ENCODE results near the gene PDE8B.
A peak's percentile ranks its signal among the peaks of the same experiment; 100 is the strongest.

PDE8B gene, protein sequence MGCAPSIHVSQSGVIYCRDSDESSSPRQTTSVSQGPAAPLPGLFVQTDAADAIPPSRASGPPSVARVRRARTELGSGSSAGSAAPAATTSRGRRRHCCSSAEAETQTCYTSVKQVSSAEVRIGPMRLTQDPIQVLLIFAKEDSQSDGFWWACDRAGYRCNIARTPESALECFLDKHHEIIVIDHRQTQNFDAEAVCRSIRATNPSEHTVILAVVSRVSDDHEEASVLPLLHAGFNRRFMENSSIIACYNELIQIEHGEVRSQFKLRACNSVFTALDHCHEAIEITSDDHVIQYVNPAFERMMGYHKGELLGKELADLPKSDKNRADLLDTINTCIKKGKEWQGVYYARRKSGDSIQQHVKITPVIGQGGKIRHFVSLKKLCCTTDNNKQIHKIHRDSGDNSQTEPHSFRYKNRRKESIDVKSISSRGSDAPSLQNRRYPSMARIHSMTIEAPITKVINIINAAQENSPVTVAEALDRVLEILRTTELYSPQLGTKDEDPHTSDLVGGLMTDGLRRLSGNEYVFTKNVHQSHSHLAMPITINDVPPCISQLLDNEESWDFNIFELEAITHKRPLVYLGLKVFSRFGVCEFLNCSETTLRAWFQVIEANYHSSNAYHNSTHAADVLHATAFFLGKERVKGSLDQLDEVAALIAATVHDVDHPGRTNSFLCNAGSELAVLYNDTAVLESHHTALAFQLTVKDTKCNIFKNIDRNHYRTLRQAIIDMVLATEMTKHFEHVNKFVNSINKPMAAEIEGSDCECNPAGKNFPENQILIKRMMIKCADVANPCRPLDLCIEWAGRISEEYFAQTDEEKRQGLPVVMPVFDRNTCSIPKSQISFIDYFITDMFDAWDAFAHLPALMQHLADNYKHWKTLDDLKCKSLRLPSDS

DNA sequence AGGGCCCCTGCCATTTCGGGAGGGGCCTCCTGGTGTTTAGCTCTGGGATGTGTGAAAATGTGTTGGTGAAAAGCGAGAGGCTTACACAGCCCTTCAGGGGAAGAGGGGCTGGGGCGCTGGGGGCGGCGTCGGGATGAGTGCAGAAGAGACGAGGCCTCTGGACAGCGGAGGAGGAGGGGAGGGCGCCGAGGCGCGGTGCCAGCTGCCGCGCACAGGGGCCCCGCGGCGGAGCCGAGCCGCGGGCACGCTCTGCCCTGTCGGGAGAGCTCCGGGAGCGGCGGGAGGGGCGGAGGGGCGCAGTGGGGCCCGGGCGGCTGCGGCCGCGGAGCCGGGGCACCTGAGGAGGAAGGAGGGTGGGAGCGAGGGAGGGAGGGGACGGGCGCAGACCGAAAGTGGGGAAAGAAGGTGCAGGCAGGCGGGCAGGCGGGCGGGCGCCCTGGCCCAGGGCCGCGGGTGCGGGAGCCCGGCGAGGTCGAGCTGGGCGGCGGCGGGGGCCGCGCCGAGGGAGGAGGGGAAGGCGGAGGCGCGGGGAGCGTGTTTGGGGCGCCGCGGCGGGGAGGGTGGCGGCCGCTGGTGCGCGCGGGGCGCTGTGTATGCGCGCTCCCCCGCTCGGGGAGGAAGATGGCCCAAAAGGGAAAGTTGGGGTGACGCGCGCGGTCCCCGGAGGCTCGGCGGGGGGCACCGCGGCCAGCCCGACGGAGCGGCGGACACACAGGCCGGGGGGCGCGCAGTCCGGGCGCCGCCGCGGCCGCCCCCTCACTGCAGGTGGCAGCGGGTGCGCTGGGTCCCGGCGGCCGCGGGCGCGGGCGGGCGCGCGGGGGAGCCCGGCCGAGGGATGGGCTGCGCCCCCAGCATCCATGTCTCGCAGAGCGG, at the start of gene PDE8B:
TSS of gene PDE8B (plus strand) at position 590 of the 873 bp plus-strand sequence. CDS start at position 836, 246 bp downstream.
- DNase-seq, result peak; percentile 14

DNA sequence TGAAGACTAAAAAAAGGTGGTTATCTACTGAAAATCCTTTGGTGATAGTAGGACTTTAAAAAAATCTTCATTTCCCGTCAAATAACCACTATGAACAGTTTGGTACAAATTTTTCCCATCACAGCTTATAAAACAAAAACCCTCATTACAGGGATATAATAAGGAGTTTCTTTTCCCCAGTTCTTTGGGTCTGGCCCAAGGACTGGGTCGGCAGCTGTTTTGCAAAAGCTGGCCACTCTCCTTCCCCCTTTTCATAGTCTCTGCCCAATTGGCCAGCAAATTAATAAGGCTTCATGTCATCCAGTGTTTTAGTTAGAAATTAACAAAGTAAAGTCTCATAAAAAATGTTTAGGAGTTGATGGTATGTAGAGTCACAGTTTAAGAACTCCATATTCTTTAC, 47.0 kb upstream of the PDE8B start:
- DNase-seq, result no peak

DNA sequence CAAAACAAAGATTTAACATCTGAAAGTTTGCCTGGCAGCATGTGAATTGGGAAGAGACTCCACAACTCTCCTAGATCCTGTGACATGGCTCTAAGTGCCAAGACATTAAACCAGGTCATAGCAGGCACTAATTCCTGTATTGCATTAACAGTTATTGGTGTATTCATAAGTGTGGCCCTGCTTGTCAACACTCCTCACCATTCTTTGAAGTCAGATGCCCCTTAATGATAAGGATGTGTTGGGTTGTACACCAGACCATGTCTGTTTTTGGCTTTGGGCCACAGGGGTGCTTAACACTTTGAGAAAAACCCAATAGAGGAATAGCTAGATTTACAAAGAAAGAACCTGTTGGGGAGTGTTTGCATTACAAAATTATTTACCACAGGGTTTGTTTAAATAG, 43.4 kb upstream of the PDE8B start:
- DNase-seq, result no peak

DNA sequence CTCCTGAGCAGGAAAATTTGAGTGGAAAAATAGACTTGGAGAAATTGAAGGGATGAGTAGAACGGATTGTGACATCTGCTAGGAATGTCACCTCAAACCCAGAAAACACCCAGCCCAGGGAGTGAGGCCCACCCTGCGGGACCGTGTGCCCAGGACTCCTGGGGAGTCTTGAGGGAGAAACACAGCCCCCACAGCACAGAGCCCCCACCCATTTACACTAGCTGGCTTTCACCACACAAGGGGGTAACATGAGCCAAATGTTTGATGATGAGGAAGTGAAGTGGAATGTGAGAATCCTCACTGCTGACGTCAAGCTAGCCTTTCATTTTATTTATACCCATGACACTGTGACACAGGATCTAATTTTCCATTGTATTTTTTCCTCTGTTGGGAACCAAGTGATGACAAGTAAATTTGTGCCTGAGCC, 42.8 kb upstream of the PDE8B start:
- no peak for DNase-seq

DNA sequence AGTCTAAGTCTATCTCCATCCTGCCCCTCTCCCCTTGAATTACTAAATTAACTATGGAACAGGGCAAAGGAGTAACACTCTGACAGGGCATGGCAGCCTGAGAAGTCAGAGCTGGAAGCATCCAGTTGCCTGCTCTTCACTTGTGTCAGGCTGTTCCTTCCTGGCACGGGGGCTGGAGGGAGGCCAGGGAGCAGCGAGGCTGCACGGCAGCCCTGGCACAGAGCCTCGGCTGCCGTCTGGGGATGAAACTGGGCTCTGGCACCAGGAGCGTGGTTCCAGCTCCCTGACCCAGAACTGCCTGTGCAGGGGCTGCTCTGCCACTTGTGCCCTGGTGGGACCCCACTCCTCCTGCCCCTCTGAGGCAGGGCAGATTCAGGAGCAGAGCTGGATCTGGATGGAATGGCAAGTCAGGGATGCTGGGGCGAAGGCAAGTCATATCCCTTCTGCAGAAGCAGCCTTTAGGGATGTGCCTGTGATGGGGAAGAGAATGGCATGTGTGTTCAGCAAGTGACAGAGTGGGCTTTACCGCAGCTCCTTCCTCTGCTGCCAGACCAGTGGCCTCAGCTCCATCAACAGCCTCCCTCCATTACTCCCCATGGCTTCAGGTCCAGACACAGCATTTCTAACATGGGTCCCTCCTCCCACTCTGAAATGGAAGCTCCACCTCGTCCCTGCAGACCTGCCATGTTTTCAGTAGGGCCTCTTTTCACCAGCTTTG, 42.2 kb upstream of the PDE8B start:
- DNase-seq, result no peak

DNA sequence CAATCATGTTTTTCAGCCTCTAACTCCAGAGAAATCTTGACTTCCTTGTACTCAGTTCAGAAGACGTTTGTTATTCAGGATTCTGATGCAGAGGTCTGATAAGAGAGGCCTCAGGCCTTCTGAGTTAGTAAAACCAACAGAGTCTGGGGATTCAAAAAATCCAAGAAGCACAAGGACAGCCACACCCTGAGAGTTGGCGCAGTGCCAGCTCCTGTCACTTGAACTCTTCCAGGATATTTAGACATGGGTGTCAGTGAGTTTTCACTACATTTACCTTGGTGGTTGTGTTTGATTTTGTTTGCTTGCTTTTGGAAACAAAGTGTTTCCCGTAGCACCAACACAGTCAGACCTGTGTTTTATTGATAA, 41.6 kb upstream of the PDE8B start:
- DNase-seq, result no peak

DNA sequence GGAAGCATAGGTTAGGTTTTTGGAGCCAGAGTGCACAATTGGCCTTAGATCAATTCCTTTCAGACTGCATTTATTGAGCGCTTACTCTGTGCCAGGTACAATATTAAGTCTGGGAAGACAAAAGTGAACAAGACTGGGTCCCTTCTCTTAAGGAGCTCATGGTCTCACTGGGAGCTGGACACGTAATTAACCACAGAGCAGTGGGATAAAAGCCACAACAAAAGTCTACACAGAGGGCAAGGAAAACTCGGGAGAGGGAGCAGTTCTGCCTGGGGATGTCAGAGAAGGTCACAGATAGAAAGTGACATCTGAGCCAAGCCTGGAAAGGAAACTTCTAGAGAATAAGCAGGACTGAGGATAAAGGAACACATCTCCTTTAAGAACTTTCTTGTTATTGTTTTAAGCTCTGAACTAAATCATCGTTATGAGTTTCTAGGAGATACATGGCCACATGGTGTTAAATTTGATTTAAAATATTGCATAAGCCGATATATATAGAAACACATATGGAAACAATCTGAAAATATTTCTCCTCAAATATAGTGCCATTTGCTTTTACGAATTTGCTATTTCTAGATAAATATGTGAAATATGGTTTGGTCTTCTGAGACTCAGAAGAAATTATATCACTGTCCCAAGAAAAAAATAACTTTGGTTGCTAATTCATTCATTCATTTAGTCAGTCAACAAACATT, 40.1 kb upstream of the PDE8B start:
- no peak for DNase-seq

DNA sequence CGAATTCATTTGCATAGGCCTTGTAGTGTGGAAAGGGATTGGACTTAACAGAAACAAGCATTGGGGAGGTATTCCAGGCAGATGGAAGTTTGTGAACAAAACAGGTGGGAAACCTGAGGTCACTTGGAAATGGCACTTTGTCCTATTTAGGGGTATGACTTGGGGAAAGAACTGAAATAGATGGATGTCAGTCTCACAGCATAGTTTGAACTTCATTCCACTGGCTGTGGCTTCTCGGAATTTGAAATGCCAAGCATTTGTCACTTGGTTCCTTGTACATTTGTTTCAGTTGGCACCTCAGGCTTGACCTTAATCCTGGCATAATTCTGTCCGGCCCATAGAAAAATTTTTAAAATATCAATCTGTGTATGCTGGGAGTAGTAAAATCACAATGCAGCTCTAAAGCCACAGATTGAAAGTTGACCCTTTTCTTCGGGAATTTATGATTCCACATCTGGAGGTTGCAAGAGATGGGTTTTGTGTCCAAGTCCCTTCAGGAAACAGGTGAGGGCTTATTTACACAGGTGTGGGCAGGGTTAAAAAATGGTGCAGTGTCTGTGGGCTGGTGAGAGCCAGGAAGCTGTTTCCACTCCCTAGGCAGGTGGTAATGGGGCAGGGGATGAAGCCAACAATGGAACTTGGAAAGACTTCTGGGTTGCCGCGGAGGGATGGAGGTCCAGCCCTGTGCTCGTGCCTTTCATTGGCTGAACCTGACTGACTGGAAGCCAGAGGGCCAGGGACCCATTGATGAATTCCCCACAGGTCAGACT, 39.2 kb upstream of the PDE8B start:
- DNase-seq, result no peak

DNA sequence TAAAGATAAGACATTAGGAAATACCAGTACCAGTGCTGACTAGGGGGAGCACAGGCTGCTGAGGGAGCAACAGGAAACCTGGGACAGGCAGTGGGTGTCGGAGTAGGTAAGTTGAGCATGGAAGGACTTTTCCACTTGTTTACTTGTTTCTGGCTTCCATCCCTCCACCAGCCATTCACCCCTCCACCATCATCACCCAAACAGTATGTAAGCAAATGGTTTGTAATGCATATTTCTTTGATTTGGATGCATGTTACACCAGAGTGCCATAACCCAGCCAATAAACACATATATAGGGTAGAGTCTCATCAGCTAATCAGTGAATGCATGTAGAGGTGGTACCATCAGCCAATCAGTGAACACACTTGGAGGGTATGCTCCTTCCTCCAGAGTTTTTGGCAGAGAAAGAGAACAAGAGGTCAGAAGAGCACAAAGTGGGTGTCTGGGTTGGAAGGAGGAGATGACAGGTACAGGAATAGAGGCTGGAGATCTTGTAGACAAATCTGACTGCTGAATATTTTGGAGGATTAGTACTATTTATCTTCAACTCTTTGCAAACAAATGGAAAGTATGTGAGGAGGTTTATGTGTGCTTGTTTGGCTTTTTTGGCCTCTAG, 37.7 kb upstream of the PDE8B start:
- no peak for DNase-seq

DNA sequence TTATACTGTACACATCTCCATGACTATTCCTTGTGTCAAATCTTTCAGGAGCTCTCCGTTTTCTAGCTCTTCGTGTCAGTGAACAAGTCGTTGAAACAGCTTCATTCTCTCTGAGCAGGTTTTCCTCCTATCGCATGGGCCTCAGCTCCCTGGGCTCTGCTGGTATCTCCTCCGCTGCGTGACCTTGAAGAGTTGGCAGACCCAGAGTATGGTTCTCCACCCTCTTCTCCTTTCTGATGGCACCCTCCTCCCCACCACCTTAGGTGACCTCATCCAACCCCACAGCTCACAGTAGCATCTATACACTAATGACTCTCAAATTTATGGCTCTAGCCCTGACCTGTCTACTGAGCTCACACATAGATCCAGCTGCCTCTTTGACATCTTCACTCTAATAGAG, 36.0 kb upstream of the PDE8B start:
- DNase-seq, result no peak

DNA sequence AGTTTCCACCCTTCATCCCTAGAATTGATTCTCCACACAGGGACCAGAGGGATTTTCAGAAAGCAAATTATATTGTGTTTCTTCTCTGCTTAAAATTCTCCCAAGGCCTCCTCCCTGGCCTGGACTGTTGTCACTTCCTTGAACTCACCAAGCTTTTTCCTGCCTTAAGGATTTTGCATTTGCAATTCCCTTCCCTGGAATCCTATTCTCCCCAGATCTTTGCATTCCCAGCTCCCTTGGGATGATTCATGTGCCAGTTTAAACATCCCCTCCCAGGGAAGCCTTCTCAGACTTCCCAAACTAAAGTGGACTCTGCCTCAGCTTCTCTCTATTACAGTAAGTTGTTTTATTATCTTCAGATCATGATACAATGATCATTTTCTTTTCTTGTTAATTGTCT, 35.2 kb upstream of the PDE8B start:
- DNase-seq, result no peak

DNA sequence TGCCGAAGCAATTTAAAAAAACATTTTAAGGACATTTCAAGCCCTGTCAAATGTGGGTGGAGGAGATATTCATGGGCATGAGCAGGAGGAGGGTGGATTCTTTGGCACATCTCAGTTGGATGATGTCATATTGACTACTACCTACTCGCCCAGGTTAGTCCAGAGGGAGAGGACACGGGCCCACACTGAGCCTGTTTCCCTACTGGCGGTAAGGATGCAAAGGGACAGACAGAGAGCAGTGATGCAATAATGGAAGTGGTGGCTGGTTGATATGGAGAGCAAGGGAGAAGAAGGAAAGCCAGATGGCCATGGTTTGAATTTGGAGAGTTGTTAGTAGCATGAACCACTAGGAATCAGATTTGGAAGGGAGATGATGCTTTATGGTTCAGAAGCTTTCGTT, 34.1 kb upstream of the PDE8B start:
- no peak for DNase-seq

DNA sequence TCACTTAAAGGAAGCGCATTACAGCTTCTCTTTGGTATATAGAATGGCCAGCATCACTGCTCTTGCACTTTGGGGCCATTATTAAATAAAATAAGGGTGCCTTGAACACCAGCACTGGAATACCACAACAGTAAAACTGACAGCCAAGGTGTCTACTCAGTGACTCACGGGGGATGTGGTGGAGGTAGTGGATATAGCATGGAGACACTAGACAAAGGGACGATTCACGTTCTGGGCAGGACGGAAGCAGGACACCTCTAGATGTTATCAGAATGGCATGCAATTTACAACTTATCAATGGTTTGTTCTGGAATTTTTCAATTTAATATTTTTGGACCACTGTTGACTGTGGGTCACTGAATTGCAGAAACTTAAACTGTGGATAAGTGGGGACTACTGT, 32.9 kb upstream of the PDE8B start:
- DNase-seq, result no peak

DNA sequence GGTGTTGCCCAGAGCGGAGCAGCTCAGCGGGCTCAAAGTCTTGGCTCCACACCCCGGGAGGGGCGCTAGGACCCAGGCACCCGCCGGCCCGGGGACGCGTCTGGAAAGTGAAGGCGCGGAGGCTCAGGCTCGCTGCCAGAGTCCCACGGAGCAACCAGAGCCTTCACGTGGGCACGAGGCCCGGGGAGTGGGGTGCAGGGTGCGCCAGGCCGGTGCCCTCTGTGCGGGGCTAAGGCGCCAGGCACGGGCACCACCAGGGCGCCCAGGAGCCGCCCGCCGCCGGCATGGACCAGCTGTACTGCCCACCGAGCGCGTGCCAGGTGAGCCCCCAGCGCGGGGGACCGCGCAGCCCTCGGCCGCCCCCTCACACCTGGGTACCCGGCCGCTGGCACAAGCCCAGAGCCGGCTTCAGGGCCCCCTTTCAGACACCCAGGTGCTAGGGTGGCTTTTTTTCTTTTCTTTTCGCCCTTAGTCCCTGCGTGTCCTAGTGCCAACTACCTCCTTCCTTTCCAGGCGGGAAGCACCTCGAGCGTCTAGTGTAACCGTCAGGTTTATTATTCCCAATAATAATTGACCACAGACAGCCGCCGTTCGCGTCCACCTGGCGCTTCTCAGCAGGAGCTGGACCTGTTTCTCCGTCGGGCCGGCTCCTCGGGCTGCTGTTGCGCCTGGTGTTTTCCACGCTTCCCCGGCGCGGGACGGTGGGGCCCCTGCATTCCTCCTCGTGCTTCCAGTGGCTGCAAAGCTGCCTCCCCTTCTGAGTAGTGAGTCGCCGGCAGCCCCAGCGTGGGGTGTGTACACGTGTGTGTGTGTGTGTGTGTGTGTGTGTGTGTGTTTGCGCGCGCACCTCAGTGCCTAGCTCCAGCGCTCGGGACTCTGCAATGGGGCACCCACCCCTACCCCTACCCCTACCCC, 30.1 kb upstream of the PDE8B start:
- DNase-seq, result no peak

DNA sequence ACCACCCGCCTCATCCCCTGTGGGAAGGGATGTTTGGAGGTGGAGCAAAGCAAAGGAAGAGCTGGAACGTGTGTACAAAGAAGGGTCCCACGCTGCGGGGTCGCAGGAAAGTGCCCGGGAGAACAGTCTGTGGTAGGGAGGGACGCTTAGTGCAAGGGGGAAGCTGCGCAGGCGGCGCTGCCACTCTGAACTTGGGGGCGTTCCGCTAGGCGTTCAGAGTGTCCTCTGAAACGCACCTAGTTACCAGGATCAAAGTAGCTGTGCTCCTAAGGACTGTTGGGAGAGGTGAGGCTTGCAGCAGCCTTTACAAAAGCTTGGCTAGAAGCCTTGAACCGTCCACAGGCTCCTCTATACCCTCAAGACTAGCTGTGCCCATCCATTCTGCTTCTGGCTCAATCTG, 29.3 kb upstream of the PDE8B start:
- DNase-seq, result no peak

DNA sequence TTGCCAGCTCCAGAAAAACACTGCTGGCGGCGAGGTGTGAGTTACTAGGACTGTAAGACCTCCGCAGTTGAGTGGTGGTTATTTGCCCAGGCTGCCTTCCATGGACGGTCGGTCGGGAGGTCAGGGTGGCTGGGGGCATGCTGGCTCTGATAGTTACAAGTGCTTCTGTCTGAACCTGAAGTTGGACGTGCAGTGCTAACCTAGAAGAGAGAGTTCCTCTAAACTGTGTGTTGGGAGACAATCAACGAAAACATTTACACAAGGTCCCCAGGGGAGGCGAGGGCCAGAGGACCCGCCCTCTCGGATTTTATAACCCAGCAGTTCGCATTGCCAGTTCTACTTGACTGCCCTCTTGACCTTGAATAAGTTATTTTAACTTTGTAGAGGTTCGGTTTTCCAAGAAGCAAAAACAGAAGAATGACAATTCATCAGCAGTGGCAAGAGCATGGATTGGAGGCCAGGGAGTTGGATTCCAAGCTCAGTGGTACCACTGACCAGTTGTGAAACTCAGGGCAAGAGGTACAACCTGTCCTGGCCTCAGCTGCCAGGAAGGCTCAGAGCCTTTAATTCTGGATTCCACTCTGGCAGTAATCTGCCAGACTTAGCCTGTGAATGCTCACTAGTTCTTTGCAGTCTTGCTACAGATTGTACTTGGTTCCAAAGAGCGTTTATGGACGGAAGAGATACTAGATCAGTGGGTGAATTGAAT, 28.7 kb upstream of the PDE8B start:
- DNase-seq, result no peak

DNA sequence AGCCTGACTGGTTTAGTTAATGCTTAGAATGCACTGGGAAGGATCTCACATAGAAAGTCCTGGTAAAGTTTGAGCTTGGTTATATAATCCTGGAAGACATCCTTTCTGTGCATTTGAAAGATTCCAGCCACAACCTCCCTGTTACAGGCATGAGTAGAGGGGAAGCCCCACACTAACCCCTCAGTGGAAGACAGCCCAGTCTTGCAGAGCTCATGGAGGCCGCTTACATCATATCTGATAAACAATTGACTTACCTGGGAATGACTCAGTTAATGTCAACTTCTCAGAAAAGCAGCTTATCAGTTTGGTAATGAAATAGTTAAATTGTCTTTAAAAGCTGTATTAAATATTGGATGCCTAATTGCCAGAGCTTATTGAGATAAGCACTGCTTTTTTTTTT, 28.1 kb upstream of the PDE8B start:
- no peak for DNase-seq

DNA sequence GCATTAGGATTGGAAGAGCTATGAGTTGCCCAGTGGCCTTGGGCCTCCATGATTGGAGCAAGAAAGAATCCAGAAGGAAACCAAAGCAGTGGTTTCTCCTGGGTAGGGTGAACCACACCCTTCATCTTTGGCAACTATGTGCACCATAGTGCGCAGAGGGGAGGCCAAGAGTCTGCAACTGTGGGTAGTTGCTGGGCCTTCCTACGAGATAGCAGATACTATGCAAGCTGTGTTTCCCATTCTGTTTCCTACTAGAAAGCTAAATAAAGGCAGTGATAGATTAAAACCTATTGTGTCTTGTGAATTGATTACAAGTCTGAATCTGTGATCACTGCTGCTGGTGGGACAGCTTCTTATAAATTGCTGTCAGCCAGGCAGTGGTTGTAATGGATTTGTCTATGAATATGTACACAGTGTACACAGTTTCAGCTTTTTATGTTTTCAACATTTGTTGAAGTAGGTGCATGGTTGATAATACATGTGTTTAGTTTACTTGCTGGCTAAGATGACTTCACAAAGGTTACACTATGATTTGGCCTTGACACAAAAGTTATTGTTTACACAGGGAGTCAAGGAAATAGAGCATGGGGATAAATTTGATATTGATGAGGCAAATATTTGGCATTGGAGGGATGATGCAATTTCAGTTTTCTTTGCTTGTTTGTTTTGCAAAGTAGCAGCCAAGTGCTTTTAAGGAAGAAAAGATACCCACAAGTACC, 23.7 kb upstream of the PDE8B start:
- DNase-seq, result no peak
